Breast epithelium (tissue), 4 donors: ENCODE data around the gene SSB. TPM values are rescaled to one million over a fixed set of nuclear protein-coding genes. Genes with fewer than 3 reads are reported as not detected.

ENCODE experiments used
- DNase-seq, 2 donors: peaks; one replicate each; pipeline ENCODE4 v3.0.0-alpha.2; 2019; ENCODE audit warnings: low spot score in 2 of 2
- H3K27ac ChIP-seq, 2 donors: fragments of 200-600 bp; sonication (generic) in 1 of 2; one replicate each; pipeline ENCODE4 v1.5.1; 2016 to 2019; ENCODE audit warnings: mild to moderate bottlenecking in 1 of 2
- H3K27me3 ChIP-seq, 2 donors: fragments of 200-600 bp; sonication (generic) in 1 of 2; one replicate each; pipeline versions ENCODE4 v1.5.1 to v1.6.0; 2017 to 2019; ENCODE audit warnings: control low read depth in 1 of 2, mild to moderate bottlenecking in 1 of 2
- H3K36me3 ChIP-seq: fragments of 200-600 bp; one replicate; pipeline ENCODE4 v1.5.1; 2019
- H3K4me1 ChIP-seq, 2 donors: fragments of 200-600 bp; sonication (generic); one replicate each; pipeline ENCODE4 v1.5.1; 2016 to 2019; ENCODE audit warnings: control low read depth in 1 of 2
- H3K4me3 ChIP-seq, 3 donors: fragments of 200-600 bp; sonication (generic); 1 replicate in 2 of 3; 2 replicates in 1 of 3; pipeline ENCODE4 v1.5.1; 2016 to 2019; ENCODE audit warnings: mild to moderate bottlenecking in 3 of 3, moderate library complexity in 2 of 3
- H3K9me3 ChIP-seq, 2 donors: fragments of 200-600 bp; sonication (generic) in 1 of 2; one replicate each; pipeline ENCODE4 v1.5.1; 2016 to 2019; ENCODE audit warnings: control low read depth in 1 of 2
- POLR2A ChIP-seq: fragments of 450-650 bp; IDR thresholded peaks from one replicate; pipeline ENCODE4 v1.6.1; 2016; ENCODE audit warnings: antibody characterized with exemption, mild to moderate bottlenecking, moderate library complexity
- POLR2AphosphoS5 ChIP-seq, 3 donors: sonication (generic); formaldehyde crosslinking; IDR thresholded peaks; one replicate each; pipeline ENCODE4 v1.6.1; 2017; ENCODE audit warnings: antibody characterized with exemption in 3 of 3
- intact Hi-C: fragments of 100-400 bp; cut with DNase I; formaldehyde crosslinking; loops from one replicate; pipeline ENCODE4 v1.15.1; 2023; ENCODE audit warnings: low total_unique reads
- total RNA-seq, 3 donors: library from RNA; depleted of rRNA; stranded (reverse); fragments of >200 nt; gene quantifications; one replicate each; pipeline ENCODE4 v1.1.0, GENCODE V29; 2016
- TF ChIP-seq, protein P1 (sequence below), 3 donors: fragments of 450-650 bp; IDR thresholded peaks; one replicate each; pipeline ENCODE4 v1.5.1; 2016 to 2017; ENCODE audit warnings: antibody characterized with exemption in 3 of 3, mild to moderate bottlenecking in 3 of 3, moderate library complexity in 3 of 3

SSB gene
- 100 to 1,000 TPM in 2 of 3 donors, 10 to 100 TPM in 1; 79.0 to 124 (median 109) TPM for total RNA-seq

DNA sequence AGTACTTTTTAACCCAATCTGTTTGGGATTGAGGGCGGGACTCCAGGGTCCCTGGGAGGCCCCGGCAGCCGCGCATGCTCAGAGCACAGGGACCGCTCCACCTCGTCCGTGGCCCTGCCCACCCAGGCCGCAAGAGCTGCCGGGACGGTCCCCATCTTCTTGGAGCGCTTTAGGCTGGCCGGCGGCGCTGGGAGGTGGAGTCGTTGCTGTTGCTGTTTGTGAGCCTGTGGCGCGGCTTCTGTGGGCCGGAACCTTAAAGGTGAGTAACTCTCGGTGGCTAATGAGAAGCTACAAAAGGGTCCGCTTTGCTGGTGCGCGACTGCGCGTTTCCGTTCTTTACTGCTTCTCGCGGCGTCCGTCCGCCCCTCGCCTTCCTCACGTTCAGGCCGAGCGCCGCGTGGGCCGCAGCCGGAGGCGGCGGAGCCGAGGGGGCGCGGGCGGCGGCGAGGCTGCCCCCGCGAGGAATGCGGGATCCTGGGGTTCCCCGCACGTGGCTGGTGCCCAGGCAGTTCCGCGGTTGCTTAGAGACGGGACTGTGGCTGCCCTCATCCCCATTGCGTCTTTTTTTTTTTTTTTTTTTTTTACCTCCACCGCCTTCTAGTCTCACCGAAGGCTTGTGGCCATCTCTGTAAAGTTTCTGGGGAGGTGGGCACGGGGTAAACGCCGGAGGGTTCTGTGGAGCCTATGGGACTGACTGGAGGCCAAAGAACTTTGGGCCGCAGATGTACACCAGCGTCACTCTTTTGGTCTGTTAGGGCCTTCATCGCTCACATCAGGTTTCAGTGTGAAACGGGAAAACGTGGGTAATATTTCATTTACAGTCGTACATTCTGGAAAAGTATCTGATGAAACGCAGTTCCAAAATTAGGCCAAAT is at the start of gene SSB:
SSB (plus strand) TSS at position 154 of the 875 bp plus-strand sequence. CDS start 2,090 bp downstream, outside the sequence.
- DNase-seq: peak; percentile 77 to 84
- Histone ChIP-seq H3K27ac (peak within 1 kb of the TSS; percentile 89 to 91), H3K9me3 (no peaks in the 10 kb centered on the region), H3K27me3 (no peaks in the 10 kb centered on the region), H3K4me3 (peak within 1 kb of the TSS; percentile 69 to 95 (median 95)), H3K4me1 (no peaks in the 10 kb centered on the region), H3K36me3 (no peaks in the 10 kb centered on the region)
- TF ChIP-seq, protein P1, sequence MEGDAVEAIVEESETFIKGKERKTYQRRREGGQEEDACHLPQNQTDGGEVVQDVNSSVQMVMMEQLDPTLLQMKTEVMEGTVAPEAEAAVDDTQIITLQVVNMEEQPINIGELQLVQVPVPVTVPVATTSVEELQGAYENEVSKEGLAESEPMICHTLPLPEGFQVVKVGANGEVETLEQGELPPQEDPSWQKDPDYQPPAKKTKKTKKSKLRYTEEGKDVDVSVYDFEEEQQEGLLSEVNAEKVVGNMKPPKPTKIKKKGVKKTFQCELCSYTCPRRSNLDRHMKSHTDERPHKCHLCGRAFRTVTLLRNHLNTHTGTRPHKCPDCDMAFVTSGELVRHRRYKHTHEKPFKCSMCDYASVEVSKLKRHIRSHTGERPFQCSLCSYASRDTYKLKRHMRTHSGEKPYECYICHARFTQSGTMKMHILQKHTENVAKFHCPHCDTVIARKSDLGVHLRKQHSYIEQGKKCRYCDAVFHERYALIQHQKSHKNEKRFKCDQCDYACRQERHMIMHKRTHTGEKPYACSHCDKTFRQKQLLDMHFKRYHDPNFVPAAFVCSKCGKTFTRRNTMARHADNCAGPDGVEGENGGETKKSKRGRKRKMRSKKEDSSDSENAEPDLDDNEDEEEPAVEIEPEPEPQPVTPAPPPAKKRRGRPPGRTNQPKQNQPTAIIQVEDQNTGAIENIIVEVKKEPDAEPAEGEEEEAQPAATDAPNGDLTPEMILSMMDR (IDR thresholded peaks at IDR 0.05): no peak
- peak; percentile 66 to 86 (median 74) for TF ChIP-seq POLR2AphosphoS5 (IDR thresholded peaks at IDR 0.05)
- peak; percentile 51 for TF ChIP-seq POLR2A
- intact Hi-C loops: no loop called here

DNA sequence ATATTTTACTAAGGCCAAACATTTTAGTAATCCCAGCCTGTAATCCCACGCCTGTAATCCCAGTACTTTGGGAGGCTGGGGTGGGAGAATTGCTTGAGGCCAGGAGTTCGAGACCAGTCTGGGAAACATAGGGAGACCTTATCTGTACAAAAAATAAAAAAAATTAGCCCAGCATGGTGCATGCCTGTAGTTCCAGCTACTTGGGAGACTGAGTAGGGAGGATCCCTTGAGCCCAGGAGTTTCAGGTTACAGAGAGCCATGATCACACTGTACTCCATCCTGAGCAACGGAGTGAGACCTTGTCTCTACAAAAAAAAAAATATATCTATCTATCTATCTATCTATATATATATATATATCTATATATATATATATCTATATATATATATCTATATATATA is 45.9 kb upstream of the SSB start:
- H3K4me1 ChIP-seq: no peaks in the 10 kb centered on the region
- no peak for DNase-seq
- no peak overlapping the region for H3K27ac ChIP-seq
- intact Hi-C loops: no loop called here
- H3K9me3 ChIP-seq: no peaks in the 10 kb centered on the region
- no peaks in the 10 kb centered on the region for H3K36me3 ChIP-seq
- H3K4me3 ChIP-seq: no peak overlapping the region
- H3K27me3 ChIP-seq: no peaks in the 10 kb centered on the region
- no peak for TF ChIP-seq POLR2AphosphoS5 (IDR thresholded peaks at IDR 0.05)
- TF ChIP-seq POLR2A: no peak
- TF ChIP-seq, protein P1 (IDR thresholded peaks at IDR 0.05): no peak

DNA sequence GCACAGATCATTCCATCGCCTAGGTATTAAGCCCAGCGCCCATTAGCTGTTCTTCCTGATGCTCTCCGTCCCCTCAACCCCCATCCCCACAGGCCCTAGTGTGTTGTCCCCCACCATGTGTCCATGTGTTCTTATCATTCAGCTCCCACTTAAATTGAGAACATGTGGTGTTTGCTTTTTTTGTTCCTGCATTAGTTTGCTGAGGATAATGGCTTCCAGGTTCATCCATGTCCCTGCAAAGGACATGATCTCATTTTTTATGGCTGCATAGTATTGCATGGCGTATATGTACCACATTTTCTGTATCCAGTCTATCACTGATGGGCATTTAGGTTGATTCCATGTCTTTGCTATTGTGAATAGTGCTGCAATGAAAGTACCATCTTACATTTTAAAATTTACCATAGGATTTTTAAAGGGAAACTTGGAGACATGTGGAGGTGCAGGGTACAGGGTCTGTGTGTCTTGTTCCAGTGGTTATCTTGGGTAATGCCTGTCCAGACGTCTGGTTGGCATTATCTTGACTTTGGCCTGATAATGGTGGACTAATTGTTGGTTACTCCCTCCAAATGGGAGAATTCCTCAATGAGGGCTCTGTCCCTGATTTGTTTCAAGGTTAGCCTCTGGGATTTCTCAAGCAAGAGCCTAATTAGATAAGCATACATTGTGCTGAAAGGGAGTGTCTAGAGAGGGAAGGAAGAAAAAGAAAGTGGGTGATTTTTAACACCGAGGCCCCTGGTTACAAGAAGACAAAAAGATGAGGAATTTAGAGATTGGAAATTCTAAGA is 43.4 kb upstream of the SSB start:
- Histone ChIP-seq H3K4me3 (no peak overlapping the region), H3K4me1 (no peaks in the 10 kb centered on the region), H3K36me3 (no peaks in the 10 kb centered on the region), H3K27ac (no peak overlapping the region), H3K27me3 (no peaks in the 10 kb centered on the region), H3K9me3 (no peaks in the 10 kb centered on the region)
- intact Hi-C loops: no loop called here
- DNase-seq: no peak
- no peak for TF ChIP-seq POLR2AphosphoS5 (IDR thresholded peaks at IDR 0.05)
- TF ChIP-seq, protein P1 (IDR thresholded peaks at IDR 0.05): no peak
- TF ChIP-seq POLR2A: no peak

DNA sequence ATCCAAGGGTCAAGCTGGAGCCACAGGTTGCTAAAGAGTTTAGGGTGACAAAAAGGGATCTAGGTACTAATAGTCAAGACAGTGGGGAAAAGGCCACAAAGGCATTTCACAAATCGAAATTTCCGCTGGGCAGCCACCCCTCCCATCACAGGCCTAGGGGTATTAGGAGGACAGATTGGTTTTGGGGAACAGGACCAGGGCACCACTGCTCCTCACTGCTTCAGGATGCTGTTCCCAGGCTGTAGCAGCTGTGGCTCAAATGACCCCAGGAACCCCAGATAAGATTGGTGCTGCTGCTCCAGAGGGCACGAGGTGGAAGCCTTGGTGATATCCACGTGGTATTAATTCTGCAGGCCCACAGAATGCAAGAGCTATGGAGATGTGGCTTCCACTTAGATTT is 42.3 kb upstream of the SSB start:
- no peak for DNase-seq
- no peak overlapping the region for H3K4me3 ChIP-seq
- no peaks in the 10 kb centered on the region for H3K4me1 ChIP-seq
- H3K36me3 ChIP-seq: no peaks in the 10 kb centered on the region
- TF ChIP-seq, protein P1 (IDR thresholded peaks at IDR 0.05): no peak
- TF ChIP-seq POLR2A (no peak), POLR2AphosphoS5 (IDR thresholded peaks at IDR 0.05) (no peak)
- H3K9me3 ChIP-seq: no peaks in the 10 kb centered on the region
- no peaks in the 10 kb centered on the region for H3K27me3 ChIP-seq
- H3K27ac ChIP-seq: no peak overlapping the region
- intact Hi-C loops: no loop called here

DNA sequence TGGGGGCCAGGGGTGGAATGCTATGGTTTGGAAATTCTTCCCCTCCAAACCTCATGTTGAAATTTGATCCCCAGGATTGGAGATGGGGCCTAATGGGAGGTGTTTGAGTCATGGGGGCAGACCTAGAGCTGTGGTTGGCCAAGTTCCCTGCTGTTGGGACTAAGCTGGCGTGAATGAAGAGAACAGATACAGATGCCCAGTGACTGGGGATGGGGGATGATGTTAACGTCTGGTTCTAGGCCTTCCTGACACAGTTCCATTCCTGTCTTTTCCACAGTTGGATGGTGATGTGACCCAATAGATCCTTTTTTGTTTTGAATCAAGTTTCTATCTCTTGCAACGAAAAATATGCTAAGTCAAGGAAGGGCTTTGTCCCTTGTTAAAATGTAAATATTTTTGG is 41.3 kb upstream of the SSB start:
- no peak for DNase-seq
- no peak overlapping the region for H3K4me3 ChIP-seq
- H3K27ac ChIP-seq: no peak overlapping the region
- intact Hi-C loops: no loop called here
- H3K9me3 ChIP-seq: no peaks in the 10 kb centered on the region
- H3K27me3 ChIP-seq: no peaks in the 10 kb centered on the region
- no peaks in the 10 kb centered on the region for H3K36me3 ChIP-seq
- no peak for TF ChIP-seq POLR2AphosphoS5 (IDR thresholded peaks at IDR 0.05)
- H3K4me1 ChIP-seq: no peaks in the 10 kb centered on the region
